HL-60 (cell line): ENCODE data around the gene ANKRD17.

ENCODE experiments used
- DNase-seq, 2 experiments: peaks; one replicate each; pipeline ENCODE4 v3.0.0-alpha.2; 2010 to 2020; ENCODE audit warnings: low read depth in 1 of 2, low spot score in 1 of 2
- H3K27ac ChIP-seq: fragments of 250-450 bp; sonication (Bioruptor Pico); replicated peaks from 2 replicates; pipeline ENCODE4 v1.5.1; 2020; ENCODE audit warnings: mild to moderate bottlenecking, moderate library complexity
- H3K27me3 ChIP-seq: fragments of 250-450 bp; sonication (Bioruptor Pico); 2 replicates; pipeline ENCODE4 v1.5.1; 2021; ENCODE audit warnings: mild to moderate bottlenecking, moderate library complexity; ENCODE audit not compliant: insufficient read depth, poor library complexity, severe bottlenecking
- H3K4me3 ChIP-seq: replicated peaks from 2 replicates; pipeline ENCODE4 v1.5.1; 2011; ENCODE audit warnings: mild to moderate bottlenecking, control low read depth, low read length; ENCODE audit not compliant: insufficient read depth
- CTCF ChIP-seq: IDR thresholded peaks from one replicate; pipeline ENCODE4 v1.5.1; 2011; ENCODE audit warnings: low read length, control low read depth, inconsistent platforms; ENCODE audit not compliant: insufficient read depth
- GABPA ChIP-seq: IDR thresholded peaks from 2 replicates; pipeline ENCODE4 v1.6.1; 2012; ENCODE audit warnings: low read depth
- POLR2AphosphoS5 ChIP-seq: IDR thresholded peaks from 2 replicates; pipeline ENCODE4 v1.6.1; 2012; ENCODE audit warnings: low read depth
- SPI1 ChIP-seq: IDR thresholded peaks from 2 replicates; pipeline ENCODE4 v1.6.1; 2012; ENCODE audit warnings: low read depth, mild to moderate bottlenecking, borderline replicate concordance
- TF ChIP-seq, protein P1 (sequence below): IDR thresholded peaks from 2 replicates; pipeline ENCODE4 v1.6.1; 2012; ENCODE audit warnings: low read depth; ENCODE audit not compliant: insufficient replicate concordance

The ANKRD17 gene

GRCh38 chr4:73170518-73171198 is 87.9 kb downstream of the ANKRD17 start:
- TF ChIP-seq, protein P1, sequence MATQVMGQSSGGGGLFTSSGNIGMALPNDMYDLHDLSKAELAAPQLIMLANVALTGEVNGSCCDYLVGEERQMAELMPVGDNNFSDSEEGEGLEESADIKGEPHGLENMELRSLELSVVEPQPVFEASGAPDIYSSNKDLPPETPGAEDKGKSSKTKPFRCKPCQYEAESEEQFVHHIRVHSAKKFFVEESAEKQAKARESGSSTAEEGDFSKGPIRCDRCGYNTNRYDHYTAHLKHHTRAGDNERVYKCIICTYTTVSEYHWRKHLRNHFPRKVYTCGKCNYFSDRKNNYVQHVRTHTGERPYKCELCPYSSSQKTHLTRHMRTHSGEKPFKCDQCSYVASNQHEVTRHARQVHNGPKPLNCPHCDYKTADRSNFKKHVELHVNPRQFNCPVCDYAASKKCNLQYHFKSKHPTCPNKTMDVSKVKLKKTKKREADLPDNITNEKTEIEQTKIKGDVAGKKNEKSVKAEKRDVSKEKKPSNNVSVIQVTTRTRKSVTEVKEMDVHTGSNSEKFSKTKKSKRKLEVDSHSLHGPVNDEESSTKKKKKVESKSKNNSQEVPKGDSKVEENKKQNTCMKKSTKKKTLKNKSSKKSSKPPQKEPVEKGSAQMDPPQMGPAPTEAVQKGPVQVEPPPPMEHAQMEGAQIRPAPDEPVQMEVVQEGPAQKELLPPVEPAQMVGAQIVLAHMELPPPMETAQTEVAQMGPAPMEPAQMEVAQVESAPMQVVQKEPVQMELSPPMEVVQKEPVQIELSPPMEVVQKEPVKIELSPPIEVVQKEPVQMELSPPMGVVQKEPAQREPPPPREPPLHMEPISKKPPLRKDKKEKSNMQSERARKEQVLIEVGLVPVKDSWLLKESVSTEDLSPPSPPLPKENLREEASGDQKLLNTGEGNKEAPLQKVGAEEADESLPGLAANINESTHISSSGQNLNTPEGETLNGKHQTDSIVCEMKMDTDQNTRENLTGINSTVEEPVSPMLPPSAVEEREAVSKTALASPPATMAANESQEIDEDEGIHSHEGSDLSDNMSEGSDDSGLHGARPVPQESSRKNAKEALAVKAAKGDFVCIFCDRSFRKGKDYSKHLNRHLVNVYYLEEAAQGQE = no peak
- TF ChIP-seq CTCF (no peak), POLR2AphosphoS5 (no peak), GABPA (no peak), SPI1 (no peak)
- H3K27me3 ChIP-seq = no peaks in the 10 kb centered on the region
- no peak for DNase-seq
- no peak overlapping the region for H3K27ac ChIP-seq
- H3K4me3 ChIP-seq = no peak overlapping the region

DNA sequence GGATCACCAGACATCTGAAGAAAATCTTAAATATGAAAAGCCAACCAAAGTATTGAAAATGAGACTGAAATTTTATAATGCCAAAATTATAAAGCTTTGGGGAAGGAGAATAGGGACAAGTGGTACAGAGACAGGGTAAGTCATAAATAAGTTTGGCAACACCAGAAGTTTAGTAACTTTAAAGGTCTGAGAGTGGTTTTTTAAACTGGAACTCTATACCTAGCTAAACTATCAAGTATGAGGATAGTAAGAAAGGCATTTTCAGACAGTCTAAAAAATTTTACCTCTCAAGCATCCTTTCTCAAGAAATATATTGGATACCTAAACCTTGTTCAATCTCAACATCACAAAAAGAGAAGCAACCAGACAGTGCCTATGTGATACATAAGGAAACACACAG is 92.4 kb downstream of the ANKRD17 start:
- no peak overlapping the region for H3K27ac ChIP-seq
- no peaks in the 10 kb centered on the region for H3K27me3 ChIP-seq
- DNase-seq = no peak
- TF ChIP-seq, protein P1 = no peak
- TF ChIP-seq GABPA = no peak
- no peak for TF ChIP-seq CTCF
- no peak for TF ChIP-seq POLR2AphosphoS5
- no peak for TF ChIP-seq SPI1
- H3K4me3 ChIP-seq = no peak overlapping the region

- DNase-seq = no peak
- Histone ChIP-seq H3K27me3 (no peaks in the 10 kb centered on the region), H3K4me3 (no peak overlapping the region), H3K27ac (no peak overlapping the region)
- TF ChIP-seq GABPA (no peak), SPI1 (no peak), CTCF (no peak), POLR2AphosphoS5 (no peak)
- TF ChIP-seq, protein P1 = no peak
These were observed 96.9 kb downstream of the ANKRD17 start for GRCh38 chr4:73161527-73162185.
